Measurements from ENCODE around the gene TSHZ3.

Gene TSHZ3

DNA sequence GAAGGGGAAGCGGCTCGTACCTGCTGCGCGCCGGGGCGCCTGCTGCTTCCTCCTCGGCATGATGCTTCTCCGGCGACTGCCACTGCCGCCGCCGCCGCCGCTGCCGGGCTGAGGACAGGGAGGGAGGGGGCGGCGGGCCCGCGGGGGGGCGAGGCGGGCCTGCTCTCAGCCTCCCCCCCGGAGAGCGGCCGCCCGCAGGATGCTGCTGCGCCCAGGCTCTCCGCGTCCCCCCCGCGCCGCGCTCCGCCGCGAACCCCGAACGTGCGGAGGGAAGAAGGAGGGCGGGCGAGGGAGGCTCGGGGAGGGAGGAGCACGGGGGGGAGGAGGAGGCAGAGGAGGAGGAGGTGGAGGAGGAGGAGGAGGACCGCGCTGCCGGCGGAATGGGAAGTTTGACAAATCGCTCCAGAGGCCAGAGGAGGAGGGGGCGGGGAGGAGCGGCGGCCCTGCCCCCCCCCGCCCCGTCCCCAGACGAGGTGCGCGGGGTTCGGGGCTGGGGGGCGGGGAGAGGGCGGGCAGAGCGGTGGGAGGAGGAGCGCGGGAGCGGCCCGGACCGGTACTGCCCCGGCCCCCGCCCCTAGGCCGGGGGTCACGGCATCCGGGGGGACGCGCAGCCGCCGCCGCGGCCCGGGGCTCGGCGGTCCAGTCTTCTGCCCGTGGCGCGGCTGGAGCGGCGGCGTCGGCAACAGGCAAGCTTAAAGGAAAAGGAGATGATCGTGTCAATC lies at the start of gene TSHZ3:
TSHZ3 (minus strand) TSS at position 277 of the 722 bp plus-strand sequence; CDS start at position 60, 217 bp downstream.
- DNase-seq (ENCODE audit: low read depth), result peak; percentile 92
- TF ChIP-seq, protein P1, sequence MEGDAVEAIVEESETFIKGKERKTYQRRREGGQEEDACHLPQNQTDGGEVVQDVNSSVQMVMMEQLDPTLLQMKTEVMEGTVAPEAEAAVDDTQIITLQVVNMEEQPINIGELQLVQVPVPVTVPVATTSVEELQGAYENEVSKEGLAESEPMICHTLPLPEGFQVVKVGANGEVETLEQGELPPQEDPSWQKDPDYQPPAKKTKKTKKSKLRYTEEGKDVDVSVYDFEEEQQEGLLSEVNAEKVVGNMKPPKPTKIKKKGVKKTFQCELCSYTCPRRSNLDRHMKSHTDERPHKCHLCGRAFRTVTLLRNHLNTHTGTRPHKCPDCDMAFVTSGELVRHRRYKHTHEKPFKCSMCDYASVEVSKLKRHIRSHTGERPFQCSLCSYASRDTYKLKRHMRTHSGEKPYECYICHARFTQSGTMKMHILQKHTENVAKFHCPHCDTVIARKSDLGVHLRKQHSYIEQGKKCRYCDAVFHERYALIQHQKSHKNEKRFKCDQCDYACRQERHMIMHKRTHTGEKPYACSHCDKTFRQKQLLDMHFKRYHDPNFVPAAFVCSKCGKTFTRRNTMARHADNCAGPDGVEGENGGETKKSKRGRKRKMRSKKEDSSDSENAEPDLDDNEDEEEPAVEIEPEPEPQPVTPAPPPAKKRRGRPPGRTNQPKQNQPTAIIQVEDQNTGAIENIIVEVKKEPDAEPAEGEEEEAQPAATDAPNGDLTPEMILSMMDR (IDR thresholded peaks at IDR 0.05; ENCODE audit: low read length, missing control alignments), result no peak

GRCh38 chr19:31397308-31397707 lies 48.1 kb upstream of the TSHZ3 start:
- DNase-seq (ENCODE audit: low read depth), result no peak
- TF ChIP-seq, protein P1 (IDR thresholded peaks at IDR 0.05; ENCODE audit: low read length, missing control alignments), result no peak
- H3K4me3 ChIP-seq (replicated peaks; ENCODE audit: low read depth, low read length), result no peak overlapping the region

More for the DNA sequence above, at the start of gene TSHZ3:
- peak within 1 kb of the TSS; percentile 72 for H3K4me3 ChIP-seq (replicated peaks; ENCODE audit: low read depth, low read length)

GRCh38 chr19:31392464-31392863 lies 43.2 kb upstream of the TSHZ3 start:
- H3K4me3 ChIP-seq (replicated peaks; ENCODE audit: low read depth, low read length), result no peak overlapping the region
- peak; percentile 16 for DNase-seq (ENCODE audit: low read depth)
- TF ChIP-seq, protein P1 (IDR thresholded peaks at IDR 0.05; ENCODE audit: low read length, missing control alignments), result no peak

DNA sequence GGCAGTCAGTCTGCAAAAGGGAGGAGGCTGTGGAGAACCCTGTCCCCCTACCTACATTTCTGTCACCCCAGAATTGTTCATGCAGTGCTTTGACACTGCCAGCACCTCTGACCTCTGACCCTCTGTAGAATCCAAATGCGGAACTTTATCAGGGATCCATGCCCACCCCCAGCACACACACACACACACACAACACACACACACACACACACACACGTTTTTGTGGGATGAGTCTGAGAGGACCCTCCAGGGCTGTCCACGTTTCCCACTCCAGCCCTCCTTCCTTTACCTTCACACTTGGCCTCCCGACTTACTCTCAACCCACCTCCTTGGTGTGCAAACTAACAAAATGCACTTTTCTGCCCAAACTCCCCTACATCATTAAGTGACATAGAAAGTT lies 42.3 kb upstream of the TSHZ3 start:
- no peak for DNase-seq (ENCODE audit: low read depth)
- H3K4me3 ChIP-seq (replicated peaks; ENCODE audit: low read depth, low read length), result no peak overlapping the region
- TF ChIP-seq, protein P1 (IDR thresholded peaks at IDR 0.05; ENCODE audit: low read length, missing control alignments), result no peak

DNA sequence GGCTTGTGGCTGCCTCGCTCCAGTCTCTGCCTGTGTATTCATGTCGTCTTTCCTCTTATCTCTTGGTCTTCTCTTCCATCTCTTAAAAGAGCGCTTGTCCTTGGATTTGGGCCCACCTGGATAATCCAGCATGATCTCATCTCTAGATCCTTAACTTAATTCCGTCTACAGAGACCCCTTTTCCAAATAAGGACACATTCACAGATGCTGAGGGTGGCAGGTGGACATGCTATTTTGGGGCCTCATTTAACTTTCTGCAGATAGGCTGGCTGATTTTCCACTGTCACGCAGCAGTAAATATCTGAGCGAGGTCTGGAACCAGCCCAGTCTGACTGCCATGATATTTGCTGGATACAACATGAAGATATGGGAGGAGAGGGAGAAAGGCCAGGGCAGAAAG lies 41.5 kb upstream of the TSHZ3 start:
- DNase-seq (ENCODE audit: low read depth), result no peak
- TF ChIP-seq, protein P1 (IDR thresholded peaks at IDR 0.05; ENCODE audit: low read length, missing control alignments), result no peak
- no peak overlapping the region for H3K4me3 ChIP-seq (replicated peaks; ENCODE audit: low read depth, low read length)

- TF ChIP-seq, protein P1 (IDR thresholded peaks at IDR 0.05; ENCODE audit: low read length, missing control alignments), result no peak
- no peak overlapping the region for H3K4me3 ChIP-seq (replicated peaks; ENCODE audit: low read depth, low read length)
- DNase-seq (ENCODE audit: low read depth), result no peak
These were observed 40.6 kb upstream of the TSHZ3 start for GRCh38 chr19:31389874-31390273.

All from fibroblast of pulmonary artery (primary cell).